GM12878 (cell line): Measurements from ENCODE around the gene CCL4. TPM values are rescaled to one million over a fixed set of nuclear protein-coding genes. Genes with fewer than 3 reads are reported as not detected.
A peak's percentile ranks its signal among the peaks of the same experiment; 100 is the strongest.

ENCODE experiments used
- ATF3 ChIP-seq: IDR thresholded peaks from 2 replicates; pipeline ENCODE4 v1.6.1; 2011; ENCODE audit warnings: low read depth, mild to moderate bottlenecking, low read length, moderate library complexity, borderline replicate concordance; ENCODE audit errors: extremely low read depth
- BCL3 ChIP-seq: IDR thresholded peaks from 2 replicates; pipeline ENCODE4 v1.6.1; 2011; ENCODE audit warnings: borderline replicate concordance, low read depth, mild to moderate bottlenecking, moderate library complexity, low read length; ENCODE audit not compliant: insufficient read depth, poor library complexity, severe bottlenecking
- FOXK2 ChIP-seq: fragments of 450-650 bp; IDR thresholded peaks from 2 replicates; pipeline ENCODE4 v1.6.1; 2017; ENCODE audit warnings: mild to moderate bottlenecking, moderate library complexity
- NKRF ChIP-seq: fragments of 450-650 bp; conservative IDR thresholded peaks from 2 replicates; pipeline ENCODE4 v1.6.1; 2017; ENCODE audit warnings: mild to moderate bottlenecking, moderate library complexity
- SMARCA5 ChIP-seq: fragments of 450-650 bp; IDR thresholded peaks from 2 replicates; pipeline ENCODE4 v1.6.1; 2017; ENCODE audit warnings: mild to moderate bottlenecking
- ZBTB11 ChIP-seq: fragments of 450-650 bp; formaldehyde crosslinking; IDR thresholded peaks from 2 replicates; pipeline ENCODE4 v1.5.0; 2022; ENCODE audit warnings: mild to moderate bottlenecking, missing genetic modification characterization
- ZNF274 ChIP-seq: IDR thresholded peaks from one replicate; pipeline ENCODE4 v1.8.0; 2011; ENCODE audit not compliant: insufficient read length, insufficient read depth
- polyA plus RNA-seq, 11 experiments: library from polyadenylated mRNA; depleted of rRNA in 4 of 11; unstranded in 6 of 11; stranded (reverse) in 5 of 11; fragments of >200 nt; fragmentation: Nextera tagmentation in 4 of 11; fragmentation: Illumina TruSeq in 1 of 11; extraction: Ambion mirVana in 4 of 11; extraction: Trizol in 1 of 11; gene quantifications; 1 replicate in 1 of 11; 2 replicates in 10 of 11; pipeline versions ENCODE4 v1.2.1 to v1.2.3, GENCODE V29; 2011 to 2016; ENCODE audit warnings: inconsistent platforms in 2 of 11, missing spikeins in 2 of 11, low read depth in 1 of 11
- total RNA-seq, 4 experiments: library from RNA; depleted of rRNA in 3 of 4; stranded (reverse); fragments of >200 nt in 3 of 4; fragmentation: Illumina TruSeq in 1 of 4; extraction: Trizol in 1 of 4; gene quantifications; 2 replicates each; pipeline versions ENCODE4 v1.2.1 to v1.2.3, GENCODE V29; 2013 to 2021

The CCL4 gene
- total and polyA plus RNA-seq, 10 of the 15 experiments (the other 5 are each of a cell fraction or from before 2014, with no cell fraction given), result 18.7 to 741 (median 79.4) TPM

- TF ChIP-seq SMARCA5 (no peak), BCL3 (no peak), ZNF274 (no peak), ATF3 (no peak), FOXK2 (no peak), NKRF (no peak), ZBTB11 (CRISPR knock-in tag) (peak; percentile 39; the same call in 1 of the 2 replicates)
Observed at GRCh38 chr17:36089339-36089865, 14.2 kb upstream of the CCL4 start (continued).
